ENCODE data around the gene H2BW1.
"Not testable (repeated sequence)": the region's sequence is repeated elsewhere in the genome, so short reads cannot be mapped to it uniquely, and the experiment has no call there.

Gene H2BW1, protein sequence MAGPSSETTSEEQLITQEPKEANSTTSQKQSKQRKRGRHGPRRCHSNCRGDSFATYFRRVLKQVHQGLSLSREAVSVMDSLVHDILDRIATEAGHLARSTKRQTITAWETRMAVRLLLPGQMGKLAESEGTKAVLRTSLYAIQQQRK

DNA sequence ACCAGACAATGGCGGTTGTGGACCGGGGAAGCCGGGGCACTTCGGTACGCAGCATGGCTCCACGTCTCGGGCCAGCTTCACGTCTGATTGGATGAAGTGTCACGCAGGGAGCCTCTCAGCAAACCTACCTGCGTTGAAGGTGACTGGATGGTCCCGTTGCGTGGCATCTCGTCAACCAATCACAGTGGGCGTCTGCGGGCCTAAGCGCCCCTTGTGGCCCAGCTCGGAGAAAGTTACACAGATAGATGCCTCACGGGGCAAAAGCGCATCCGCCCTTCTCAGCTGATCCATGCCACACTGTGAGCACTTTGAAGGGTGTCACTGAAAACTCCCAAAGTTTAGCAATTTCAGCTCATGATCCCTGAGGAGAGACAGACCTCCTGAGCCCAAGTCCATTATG, at the start of gene H2BW1:
Gene H2BW1, minus strand, starts transcription at position 103 of the 400 bp plus-strand sequence. CDS start 132 bp downstream, outside the sequence.
- DNase-seq (ENCODE audit: low read depth) = no peak

DNA sequence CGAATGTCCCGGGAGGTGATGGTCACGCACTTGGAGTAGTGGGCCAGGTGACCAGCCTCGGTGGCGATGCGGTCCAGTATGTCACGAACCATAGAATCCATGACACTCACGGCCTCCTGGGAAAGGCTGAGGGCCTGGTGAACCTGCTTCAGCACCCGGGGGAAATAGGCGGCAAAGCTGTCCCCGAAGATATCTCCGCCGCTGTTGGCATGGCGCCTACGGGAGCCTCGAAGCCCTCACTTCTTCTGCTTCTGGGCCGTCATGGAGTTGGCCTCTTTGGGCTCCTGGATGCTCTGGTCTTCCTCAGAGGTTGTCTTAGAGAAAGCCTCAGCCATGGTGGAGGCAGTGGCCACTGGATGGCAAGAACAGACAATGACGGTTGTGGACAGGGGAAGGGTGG, 49.1 kb upstream of the H2BW1 start:
- DNase-seq (ENCODE audit: low read depth) = not testable (repeated sequence)

DNA sequence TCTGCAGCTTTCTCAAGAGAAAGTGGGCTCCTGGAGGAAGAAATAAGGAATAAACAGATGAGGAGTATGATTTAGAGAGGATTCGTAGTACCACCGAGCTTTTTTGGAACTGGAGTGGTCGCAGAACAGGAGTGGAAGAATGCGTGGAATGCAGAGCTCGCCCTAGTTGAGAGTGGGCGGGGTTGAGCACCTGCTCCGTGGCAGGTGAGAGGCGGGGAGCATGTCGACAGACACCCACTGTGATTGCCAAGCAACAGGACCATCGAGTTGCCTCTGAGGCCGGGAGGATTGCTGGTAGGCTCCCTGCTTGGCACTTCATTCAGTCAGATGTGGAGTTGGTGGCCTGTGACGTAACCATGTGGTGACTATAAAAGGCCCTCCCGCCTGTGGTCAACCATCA, 41.4 kb upstream of the H2BW1 start:
- not testable (repeated sequence) for DNase-seq (ENCODE audit: low read depth)

DNA sequence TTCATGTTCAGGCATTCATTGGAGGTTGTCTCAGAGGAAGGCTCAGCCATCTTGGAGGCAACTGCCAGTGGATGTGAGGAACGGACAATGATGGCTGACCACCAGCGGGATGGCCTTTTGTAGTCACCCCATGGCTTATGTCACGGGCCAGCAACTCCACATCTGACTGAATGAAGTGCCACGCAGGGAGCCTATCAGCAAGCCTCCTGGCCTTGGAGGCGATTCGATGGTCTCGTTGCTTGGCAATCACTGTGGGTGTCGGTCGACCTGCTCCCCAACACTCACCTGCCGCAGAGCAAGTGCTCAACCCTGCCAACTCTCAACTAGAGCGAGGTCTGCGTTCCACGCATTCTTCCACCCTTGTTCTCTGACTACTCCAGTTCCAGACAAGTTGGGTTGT, 33.7 kb upstream of the H2BW1 start:
- DNase-seq (ENCODE audit: low read depth) = no peak

DNA sequence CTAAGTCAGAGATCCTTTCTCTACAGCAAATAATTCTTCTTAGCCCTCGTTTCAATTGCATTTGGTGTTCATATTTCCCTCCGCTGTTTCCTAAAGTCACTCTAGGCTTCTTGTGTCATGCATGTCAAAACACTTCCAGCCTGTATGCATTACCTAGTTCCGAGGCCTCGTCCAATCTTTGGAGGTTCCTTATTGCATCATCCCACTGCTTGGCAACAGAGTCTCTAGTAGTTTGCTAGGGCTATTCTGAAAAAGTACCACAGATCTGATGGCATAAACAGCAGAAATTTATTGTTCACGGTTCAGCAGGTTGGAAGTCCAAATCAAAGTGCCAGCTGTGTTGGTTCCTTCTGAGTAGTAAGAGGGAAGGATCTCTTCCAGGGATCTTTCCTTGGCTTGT, 32.1 kb upstream of the H2BW1 start:
- DNase-seq (ENCODE audit: low read depth) = no peak

DNA sequence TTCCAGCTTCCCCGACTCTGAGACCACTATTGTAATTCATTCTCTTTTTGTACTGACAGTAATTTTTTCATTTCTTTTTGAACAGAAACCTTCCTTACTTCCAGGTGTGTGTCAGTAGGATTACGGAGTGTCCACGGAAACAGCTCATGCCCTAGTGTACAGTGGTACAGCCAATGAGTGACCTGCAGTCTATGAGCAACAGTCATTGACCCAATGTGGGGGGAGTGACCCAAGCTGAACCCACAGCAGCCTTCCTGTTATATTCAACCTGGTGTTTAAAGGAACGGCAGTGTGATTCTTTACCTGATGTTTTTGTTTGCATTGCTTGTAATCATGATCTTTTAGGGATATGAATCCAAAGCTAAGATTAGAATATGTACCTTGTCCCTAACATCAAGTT, 27.5 kb upstream of the H2BW1 start:
- DNase-seq (ENCODE audit: low read depth) = no peak

DNA sequence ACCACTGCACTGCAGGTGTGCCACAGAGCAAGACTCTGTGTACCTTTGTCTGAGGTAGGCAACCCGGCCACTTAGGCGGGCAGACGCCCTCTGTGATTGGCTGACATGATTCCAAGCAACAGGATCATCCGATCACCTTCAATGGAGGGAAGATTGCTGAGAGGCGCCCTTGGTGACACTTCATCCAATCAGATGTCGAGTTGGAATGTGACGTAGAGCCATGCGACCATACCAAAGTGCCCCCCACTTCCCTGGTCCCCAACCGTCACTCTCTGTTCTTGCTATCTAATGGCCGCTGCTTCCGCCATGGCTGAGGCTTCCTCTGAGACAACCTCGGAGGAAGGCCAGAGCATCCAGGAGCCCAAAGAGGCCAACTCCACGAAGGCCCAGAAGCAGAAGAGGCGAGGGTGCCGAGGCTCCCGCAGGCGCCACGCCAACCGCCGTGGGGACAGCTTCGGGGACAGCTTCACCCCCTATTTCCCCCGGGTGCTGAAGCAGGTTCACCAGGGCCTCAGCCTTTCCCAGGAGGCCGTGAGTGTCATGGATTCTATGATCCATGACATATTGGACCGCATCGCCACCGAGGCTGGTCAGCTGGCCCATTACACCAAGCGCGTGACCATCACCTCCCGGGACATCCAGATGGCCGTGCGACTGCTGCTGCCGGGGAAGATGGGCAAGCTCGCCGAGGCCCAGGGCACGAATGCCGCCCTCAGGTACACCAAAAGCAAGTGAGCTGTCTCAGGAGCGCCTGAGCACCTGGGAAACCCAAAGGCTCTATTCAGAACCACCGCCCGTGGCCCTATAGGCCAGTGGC, 26.4 kb upstream of the H2BW1 start, which contains the start of gene H2BW2:
Gene H2BW2, plus strand, starts transcription at position 268 of the 817 bp plus-strand sequence. Its CDS starts 39 bp downstream, at position 307.
- DNase-seq (ENCODE audit: low read depth) = no peak

DNA sequence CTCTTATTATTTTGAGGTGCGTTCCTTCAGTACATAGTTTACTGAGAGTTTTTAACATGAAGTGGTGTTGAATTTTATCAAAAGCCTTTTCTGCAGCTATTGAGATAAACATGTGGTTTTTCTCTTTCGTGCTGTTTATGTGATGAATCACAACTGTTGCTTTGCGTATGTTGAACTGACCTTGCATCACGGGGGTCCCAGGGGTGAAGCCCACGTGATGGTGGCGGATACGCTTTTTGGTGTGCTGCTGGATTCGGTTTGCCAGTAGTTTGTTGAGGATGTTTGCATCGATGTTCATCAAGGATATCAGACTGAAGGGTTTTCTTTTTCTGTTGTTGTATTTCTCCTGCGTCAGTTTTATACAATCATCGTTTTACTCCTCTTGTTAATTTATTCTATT, 4.6 kb upstream of the H2BW1 start:
- no peak for DNase-seq (ENCODE audit: low read depth)

DNA sequence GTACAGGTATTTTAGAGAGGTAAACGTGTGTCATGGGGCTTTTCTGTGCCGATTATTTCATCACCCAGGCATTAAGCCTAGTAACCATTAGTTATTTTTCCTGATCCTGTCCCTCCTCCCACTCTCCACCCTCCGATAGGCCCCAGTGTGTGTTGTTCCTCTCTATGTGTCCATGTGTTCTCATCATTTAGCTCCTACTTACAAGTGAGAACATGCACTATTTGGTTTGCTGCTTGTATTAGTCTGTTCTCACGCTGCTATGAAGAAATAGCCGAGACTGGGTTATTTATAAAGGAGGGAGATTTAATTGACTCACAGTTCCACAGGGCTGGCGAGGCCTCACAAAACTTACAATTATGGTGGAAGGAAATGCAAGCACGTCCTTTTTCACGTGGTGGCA, 2.1 kb upstream of the H2BW1 start:
- DNase-seq (ENCODE audit: low read depth) = not testable (repeated sequence)

DNA sequence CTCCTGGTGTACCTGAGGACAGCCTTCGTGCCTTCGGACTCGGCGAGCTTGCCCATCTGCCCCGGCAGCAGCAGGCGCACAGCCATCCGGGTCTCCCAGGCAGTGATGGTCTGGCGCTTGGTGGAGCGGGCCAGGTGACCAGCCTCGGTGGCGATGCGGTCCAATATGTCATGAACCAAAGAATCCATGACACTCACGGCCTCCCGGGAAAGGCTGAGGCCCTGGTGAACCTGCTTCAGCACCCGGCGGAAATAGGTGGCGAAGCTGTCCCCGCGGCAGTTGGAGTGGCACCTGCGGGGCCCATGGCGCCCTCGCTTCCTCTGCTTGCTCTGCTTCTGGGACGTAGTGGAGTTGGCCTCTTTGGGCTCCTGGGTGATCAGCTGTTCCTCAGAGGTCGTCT, 350 bp downstream of the H2BW1 start:
- no peak for DNase-seq (ENCODE audit: low read depth)

DNA sequence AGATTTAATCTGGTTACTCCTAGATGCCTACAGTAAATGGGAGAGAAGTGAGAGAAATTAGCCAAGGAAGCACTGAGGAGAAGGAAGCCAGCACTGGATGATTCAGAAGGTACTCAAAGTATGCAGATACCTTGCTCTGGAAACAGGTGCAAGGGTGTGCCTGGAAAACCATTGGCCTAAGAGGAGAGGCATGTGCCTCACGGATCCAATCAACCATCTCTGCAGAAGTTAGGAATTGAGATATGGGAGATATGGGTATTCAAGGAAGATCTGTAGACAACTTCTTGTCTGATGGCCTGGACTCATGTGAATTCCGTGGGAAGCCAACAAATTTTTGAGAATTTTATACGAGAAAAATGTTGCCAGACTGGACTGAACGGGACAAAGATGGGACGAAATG, 4.7 kb downstream of the H2BW1 start:
- no peak for DNase-seq (ENCODE audit: low read depth)

DNA sequence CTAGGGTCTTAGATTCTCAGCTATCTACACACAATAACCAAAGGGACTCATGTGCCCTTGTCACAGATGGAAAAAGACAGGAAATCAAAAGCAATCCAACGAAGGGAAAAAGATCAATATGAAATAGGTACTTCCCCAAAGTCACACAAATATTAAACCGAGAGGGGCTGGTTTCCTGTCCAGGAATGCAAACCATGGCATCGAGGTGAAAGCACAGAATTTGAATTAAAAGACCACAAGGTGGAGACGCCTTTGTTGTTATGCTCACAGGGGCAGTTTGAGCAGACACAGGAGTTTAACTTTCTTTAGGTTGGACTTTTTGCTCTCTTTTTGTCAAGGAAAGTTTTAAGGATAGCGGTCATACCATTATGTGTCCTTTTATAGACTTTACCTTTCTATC, 14.3 kb downstream of the H2BW1 start:
- DNase-seq (ENCODE audit: low read depth) = no peak

DNA sequence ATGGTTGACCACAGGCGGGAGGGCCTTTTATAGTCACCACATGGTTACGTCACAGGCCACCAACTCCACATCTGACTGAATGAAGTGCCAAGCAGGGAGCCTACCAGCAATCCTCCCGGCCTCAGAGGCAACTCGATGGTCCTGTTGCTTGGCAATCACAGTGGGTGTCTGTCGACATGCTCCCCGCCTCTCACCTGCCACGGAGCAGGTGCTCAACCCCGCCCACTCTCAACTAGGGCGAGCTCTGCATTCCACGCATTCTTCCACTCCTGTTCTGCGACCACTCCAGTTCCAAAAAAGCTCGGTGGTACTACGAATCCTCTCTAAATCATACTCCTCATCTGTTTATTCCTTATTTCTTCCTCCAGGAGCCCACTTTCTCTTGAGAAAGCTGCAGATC, 30.0 kb downstream of the H2BW1 start:
- not testable (repeated sequence) for DNase-seq (ENCODE audit: low read depth)

DNA sequence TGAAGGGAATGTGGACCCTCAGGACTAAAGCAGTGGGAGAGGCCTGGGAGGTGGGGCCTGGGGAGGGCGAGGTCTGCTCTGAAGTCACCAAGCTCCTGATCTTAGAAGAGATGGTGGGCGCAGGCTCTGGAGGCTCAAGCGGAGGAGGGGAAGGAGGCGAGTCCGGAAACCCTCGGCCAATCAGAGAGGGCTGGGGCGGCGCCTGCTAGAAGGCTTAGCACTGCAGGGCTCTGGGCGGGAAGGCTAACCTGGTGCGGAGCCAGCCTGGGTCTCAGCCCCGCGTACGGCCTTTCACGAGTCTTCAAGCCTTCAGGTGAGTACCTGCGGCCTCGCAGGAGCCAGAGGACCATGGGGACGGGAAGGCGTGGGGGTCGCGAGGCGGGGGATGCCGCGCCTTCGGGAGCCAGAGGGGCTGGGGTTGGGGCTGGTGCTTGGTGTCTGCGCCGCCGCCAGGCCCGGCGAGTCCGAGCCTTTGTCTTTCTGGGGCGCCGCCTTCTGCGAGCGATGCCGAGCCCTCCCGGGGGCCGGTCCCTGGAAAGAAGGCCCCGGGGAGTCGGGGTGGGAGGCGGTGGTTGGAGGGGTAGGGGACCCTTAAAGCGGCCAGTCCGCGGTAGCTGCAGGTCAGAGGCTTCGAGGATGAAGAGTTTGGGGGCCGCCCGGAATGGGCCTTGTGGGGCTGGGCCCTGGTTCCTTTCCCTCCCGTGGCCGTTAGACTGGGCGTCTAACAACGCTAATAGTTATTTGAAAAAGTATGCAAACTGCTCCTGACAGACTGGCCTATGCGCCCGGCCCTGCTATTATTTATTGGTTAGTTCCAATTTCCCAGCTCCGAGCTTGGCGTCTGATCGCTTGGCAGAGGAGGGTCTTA, 50.9 kb downstream of the H2BW1 start, which contains the start of gene TMSB15B:
Gene TMSB15B, plus strand, starts transcription at position 217 of the 868 bp plus-strand sequence.
- not testable (repeated sequence) for DNase-seq (ENCODE audit: low read depth)
